Stimulated activated naive CD8-positive, alpha-beta T cell treated with anti-CD3 and anti-CD28 coated beads, Interleukin-15, Interleukin-2, amounts not matched to agents 100 U/mL and 50 U/mL, for 24 hours (primary cell): ENCODE data around the gene CD248.
A peak's percentile ranks its signal among the peaks of the same experiment; 100 is the strongest.
"Not testable (repeated sequence)": the region's sequence is repeated elsewhere in the genome, so short reads cannot be mapped to it uniquely, and the experiment has no call there.

Experiments
- ATAC-seq: fragments of 150-1000 bp; cut with Tn5 transposase; one replicate; pipeline ENCODE4 v1.10.0; 2021
- DNase-seq: peaks from one replicate; pipeline ENCODE4 v3.0.0; 2021

The CD248 gene

DNA sequence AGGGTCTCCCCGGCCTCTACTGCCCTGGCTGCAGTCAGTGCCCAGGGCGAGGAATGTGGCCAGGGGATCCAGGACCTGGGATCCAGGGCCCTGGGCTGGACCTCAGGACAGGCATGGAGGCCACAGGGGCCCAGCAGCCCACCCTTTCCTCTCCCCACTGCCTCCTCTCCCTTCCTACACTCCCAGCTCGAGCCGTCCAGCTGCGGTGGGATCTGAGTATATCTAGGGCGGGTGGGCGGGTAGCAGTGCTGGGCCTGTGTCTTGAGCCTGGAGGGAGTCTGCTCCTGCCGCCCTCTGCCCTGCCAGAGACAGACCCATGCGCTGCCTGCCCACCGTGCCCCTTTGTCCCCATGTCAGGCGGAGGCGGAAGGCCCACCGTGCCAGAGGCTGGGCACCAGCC, 40.2 kb downstream of the CD248 start:
- DNase-seq, ATAC-seq: not testable (repeated sequence)

DNA sequence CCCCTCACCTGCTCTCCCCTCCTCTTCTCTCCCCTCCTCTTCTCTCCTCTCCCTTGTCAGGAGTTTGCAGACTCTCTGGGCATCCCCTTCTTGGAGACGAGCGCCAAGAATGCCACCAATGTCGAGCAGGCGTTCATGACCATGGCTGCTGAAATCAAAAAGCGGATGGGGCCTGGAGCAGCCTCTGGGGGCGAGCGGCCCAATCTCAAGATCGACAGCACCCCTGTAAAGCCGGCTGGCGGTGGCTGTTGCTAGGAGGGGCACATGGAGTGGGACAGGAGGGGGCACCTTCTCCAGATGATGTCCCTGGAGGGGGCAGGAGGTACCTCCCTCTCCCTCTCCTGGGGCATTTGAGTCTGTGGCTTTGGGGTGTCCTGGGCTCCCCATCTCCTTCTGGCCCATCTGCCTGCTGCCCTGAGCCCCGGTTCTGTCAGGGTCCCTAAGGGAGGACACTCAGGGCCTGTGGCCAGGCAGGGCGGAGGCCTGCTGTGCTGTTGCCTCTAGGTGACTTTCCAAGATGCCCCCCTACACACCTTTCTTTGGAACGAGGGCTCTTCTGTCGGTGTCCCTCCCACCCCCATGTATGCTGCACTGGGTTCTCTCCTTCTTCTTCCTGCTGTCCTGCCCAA, 40.7 kb downstream of the CD248 start:
- DNase-seq (no peak), ATAC-seq (no peak)

DNA sequence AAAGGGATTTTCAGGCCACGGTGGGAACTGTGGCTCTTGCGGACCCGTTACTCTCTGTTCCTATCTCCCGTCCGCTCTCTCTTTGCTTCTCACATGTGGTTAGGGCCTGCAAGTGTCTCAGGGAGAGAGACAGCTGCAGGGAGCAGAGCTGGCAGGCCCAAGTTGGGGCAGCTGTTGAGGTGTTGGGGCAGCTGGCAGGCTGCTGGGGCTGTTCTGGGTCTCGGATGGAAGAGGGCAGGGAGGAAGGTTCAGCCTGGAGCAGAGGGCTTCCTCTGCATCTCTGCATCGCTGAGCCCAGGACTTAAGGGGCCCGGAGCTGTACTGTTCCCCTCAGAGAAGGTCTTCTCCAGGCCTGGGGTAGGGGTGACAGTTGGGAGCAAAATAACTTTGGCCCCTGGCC, 41.4 kb downstream of the CD248 start:
- no peak for ATAC-seq
- no peak for DNase-seq

DNA sequence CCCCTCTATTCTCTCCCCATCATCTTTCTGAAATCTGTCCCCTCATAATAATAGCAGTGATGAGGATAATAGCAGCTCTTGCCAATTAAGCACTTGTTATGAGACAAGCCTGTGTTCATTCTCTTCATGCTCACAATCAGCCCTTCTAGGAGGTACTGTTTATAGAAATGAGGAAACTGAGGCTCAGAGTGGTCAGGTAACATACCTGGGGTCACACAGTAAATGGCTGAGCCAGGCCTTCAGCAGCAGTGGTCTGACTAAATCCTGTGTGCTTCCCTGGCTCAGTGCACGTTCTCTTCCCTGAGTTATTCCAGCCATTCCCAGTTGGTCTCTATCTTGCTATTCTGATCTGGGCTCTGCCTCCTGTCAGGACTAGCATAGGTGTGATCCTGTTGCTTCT, 42.6 kb downstream of the CD248 start:
- DNase-seq: no peak
- no peak for ATAC-seq

DNA sequence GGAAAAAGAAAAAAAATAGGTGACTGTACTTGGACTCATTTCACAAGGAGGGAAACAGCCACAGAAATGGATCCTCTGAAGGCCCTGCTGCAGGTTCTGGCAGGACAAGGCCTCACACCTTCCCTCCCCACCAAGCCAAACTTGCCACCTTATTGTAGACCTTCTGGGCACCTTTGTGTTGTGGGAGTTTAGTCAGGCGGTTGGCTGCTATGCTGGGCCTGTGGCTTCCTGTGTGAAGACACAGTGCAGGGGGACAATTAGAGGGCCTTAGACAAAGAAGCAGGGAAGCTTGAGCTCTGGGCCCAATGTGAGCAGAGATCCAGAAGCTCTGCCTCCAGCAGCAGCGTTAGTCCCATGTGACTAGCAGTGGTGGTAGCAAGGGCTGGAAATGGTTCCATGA, 44.2 kb downstream of the CD248 start:
- DNase-seq: no peak

GRCh38 chr11:66271816-66272215, 45.0 kb downstream of the CD248 start:
- DNase-seq (no peak), ATAC-seq (no peak)

More for the DNA sequence above, 44.2 kb downstream of the CD248 start:
- ATAC-seq: no peak

GRCh38 chr11:66268952-66269905, 47.6 kb downstream of the CD248 start:
- ATAC-seq: no peak
- DNase-seq: peak; percentile 32

DNA sequence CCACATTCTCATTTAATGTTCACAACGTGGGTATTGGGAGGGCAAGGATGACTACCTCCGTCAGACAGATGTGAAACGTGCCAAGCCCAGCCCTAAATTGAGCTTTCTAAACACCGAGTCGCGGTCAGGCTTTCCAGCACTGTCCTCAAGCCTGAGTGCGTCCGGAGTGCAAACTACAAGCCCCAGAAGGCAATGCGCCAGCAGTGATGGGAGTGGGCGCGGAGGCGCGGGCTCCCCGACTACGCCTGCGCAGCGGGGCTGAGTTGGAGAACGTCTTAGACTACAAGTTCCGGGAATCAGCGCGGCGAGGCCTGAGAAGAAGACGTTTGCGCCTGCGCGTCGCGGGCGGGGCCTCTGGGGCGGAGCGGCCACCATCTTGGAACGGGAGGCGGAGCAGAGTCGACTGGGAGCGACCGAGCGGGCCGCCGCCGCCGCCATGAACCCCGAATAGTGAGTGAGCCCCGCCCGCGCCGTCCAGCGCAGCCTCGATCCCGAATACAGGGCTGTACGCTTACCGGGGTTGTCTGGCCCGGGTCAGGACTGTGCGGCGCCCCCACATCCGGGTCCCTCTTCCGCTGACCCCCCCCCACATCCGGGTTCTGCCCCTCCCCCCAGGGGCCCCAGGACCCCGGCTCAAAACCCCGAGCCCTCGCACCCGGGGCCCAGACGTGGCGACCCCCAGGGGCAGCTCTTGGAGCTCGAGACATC, 48.4 kb downstream of the CD248 start, which contains the start of gene RAB1B:
Gene RAB1B (plus strand): TSS at position 396 of the 708 bp plus-strand sequence. CDS start 41 bp downstream, at position 437.
- DNase-seq (peak; percentile 100), ATAC-seq (peak; percentile 92)

DNA sequence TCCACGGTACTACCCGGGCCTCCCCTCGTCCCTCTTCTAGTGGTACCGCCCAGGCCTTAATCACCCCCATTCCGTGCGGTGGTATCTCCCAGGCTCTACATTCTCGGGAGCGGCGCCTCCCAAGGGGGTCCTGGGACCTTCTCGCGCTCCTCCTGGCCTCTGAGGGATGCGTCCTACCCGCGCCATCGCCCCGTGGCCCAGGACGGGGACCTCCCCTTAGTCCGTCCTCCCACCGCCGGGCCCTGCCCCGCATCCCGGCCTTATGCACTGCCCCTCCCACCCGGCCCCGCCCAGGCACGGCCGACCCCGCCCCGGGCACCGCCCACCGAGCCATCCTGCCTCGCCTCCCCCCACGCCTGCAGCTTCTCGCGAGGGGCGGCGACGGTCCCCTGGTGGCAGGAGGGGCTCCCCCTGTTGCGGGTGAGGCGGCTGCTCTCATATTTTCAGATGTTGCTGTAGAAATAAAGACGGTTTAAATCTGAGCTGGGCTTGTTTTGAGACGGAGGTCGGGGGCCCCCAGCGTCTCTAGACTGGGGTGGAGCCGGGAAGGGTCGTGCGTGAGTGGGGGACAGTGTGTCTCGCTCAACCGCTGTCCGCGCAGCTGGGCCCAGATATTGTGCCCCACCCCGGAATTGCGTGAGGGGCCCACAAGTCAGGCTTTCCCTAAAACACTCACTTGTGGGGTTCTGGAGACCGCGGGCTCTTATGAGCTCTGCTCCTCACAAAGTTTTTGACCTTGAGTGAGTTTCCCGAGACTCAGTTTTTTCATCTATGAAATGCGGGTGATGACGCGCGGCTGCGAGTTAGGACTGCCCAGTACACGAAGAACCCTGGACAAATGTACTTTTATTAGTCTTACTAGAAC, 49.2 kb downstream of the CD248 start:
- ATAC-seq (peak; percentile 60), DNase-seq (peak; percentile 94)

DNA sequence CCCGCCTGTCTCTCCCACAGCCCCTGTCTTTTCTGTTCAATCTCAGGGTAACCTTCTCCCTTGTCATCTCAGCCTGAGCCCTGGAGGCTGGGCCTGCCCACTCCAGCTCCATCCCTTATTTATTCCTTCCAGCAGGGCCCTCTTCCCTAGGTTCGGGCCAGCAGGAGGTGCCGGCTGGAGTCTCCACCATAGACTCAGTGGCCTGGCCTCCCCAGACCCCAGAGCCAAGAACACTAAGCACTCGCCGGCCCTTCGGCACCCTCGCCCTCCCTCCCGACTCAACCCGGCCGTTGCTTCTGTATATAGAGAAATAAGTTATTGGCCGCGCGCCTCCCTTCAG, 49.8 kb downstream of the CD248 start:
- DNase-seq (no peak), ATAC-seq (no peak)

DNA sequence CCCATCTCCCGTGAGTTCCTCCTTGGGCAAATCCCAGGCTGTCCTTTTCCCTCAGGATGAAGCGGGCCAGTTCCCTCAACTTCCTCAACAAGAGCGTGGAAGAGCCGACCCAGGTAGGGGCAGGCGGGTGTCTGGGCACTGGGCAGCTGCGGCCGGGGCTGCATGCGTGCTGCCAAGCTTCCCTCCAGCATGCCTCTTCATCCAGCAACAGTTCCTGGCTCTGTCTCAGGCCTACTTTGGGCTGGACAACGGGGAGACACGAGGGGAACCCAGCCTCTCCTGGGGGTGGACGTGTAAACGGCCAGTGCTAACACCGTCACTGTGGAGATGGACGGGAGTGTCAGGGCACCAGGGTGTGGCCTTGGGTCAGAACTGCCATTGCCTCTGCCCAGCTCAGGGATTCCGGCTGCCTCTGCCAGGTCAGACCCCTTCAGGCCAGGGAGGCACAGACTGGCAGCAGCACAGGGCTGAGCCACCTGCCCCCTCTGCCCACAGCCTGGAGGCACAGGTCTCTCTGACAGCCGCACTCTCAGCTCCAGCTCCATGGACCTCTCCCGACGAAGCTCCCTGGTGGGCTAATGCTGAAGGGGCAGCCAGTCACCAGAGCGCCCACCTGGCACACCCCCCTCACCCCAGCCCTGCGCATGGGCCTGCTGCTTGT, 50.3 kb downstream of the CD248 start:
- no peak for DNase-seq

DNA sequence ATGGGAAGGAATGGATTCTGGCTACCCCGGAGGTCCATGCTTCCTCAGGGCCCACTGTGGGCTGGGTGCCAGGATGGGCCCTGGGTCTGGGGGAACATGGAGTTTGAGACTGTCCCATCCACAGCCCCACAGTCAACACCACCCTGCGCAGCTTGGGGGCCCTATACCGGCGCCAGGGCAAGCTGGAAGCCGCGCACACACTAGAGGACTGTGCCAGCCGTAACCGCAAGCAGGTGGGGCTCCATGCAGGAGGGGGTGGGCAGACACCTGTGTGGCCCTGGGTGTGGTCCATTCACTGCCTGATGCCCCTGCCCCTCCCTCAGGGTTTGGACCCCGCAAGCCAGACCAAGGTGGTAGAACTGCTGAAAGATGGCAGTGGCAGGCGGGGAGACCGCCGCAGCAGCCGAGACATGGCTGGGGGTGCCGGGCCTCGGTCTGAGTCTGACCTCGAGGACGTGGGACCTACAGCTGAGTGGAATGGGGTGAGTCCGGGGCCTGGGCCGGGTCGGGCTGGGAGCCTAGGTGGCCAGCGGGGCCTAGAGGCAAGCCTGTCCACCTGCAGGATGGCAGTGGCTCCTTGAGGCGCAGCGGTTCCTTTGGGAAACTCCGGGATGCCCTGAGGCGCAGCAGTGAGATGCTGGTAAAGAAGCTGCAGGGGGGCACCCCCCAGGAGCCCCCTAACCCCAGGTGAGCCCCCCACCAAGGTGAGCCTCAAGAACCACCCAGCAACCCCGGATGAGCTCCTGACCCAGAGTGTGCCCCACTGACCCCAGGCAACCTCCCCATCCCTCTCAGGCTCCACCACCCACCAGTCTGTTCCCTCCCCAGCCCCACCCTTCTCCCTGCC, 51.1 kb downstream of the CD248 start:
- DNase-seq (no peak), ATAC-seq (no peak)

More for the DNA sequence above, 50.3 kb downstream of the CD248 start:
- ATAC-seq: no peak

DNA sequence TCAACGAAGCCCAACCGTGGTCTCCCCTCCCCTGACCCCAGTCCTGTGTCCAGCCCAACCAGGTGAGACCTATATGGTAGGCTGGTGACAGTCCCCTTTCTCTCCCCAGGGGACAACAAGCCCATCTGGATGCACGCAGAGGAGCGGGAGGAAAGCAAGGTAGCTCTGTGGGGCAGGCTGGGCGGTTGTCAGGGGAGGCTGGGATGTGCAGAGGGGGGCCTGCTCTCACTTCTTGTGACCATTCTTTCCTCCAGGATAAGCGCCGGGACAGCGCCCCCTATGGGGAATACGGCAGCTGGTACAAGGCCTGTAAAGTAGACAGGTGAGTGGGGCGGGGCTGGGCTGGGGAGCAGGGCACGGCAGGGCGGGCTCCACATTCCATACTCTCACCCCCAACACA, 51.9 kb downstream of the CD248 start:
- DNase-seq: peak; percentile 65

More for the DNA sequence above, 51.9 kb downstream of the CD248 start:
- ATAC-seq: no peak
